Hepatocyte (in vitro differentiated cells): ENCODE data around the gene ARHGAP15.

ENCODE experiments used
- EZH2 ChIP-seq: fragments of 200-600 bp; sonication (generic); IDR thresholded peaks from 2 replicates; pipeline ENCODE4 v1.6.1; 2016; ENCODE audit warnings: antibody characterized with exemption, mild to moderate bottlenecking, borderline replicate concordance
- EZH2phosphoT487 ChIP-seq: fragments of 200-600 bp; sonication (generic); IDR thresholded peaks from one replicate; pipeline ENCODE4 v1.6.1; 2018; ENCODE audit warnings: antibody characterized with exemption, mild to moderate bottlenecking, low read depth, moderate library complexity; ENCODE audit not compliant: unreplicated experiment, severe bottlenecking
- TF ChIP-seq, protein P1 (sequence below): fragments of 200-600 bp; sonication (generic); IDR thresholded peaks from 2 replicates; pipeline ENCODE4 v1.5.1; 2016; ENCODE audit warnings: antibody characterized with exemption, mild to moderate bottlenecking; ENCODE audit not compliant: poor library complexity

DNA sequence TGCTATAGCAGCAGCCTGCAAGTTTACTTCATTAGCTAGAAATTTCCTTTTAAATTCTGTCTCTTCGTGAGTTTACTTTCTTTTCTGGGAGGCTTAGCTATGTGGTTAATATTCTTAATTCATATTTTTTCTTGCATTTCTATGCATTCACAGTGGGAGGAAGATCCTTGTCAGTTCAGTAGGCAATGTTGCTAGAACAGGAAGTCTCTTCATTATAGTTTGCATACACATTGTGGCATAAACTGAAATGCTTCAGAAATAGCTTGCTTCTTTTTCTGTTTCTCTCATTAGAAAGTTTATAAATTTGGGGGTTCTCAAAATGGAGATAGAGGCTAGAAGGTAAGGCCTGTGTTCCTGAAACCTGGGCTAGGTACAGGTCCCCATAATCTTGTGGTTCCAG lies 8.1 kb upstream of the ARHGAP15 start:
- TF ChIP-seq EZH2, result no peak
- TF ChIP-seq, protein P1, sequence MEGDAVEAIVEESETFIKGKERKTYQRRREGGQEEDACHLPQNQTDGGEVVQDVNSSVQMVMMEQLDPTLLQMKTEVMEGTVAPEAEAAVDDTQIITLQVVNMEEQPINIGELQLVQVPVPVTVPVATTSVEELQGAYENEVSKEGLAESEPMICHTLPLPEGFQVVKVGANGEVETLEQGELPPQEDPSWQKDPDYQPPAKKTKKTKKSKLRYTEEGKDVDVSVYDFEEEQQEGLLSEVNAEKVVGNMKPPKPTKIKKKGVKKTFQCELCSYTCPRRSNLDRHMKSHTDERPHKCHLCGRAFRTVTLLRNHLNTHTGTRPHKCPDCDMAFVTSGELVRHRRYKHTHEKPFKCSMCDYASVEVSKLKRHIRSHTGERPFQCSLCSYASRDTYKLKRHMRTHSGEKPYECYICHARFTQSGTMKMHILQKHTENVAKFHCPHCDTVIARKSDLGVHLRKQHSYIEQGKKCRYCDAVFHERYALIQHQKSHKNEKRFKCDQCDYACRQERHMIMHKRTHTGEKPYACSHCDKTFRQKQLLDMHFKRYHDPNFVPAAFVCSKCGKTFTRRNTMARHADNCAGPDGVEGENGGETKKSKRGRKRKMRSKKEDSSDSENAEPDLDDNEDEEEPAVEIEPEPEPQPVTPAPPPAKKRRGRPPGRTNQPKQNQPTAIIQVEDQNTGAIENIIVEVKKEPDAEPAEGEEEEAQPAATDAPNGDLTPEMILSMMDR, result no peak
- no peak for TF ChIP-seq EZH2phosphoT487
